Activated CD4-positive, alpha-beta T cell treated with anti-CD3 and anti-CD28 coated beads, Interleukin-2, amount 50 U/mL, for 16 hours (primary cell): ENCODE data around the gene KCNJ14.

Experiments
- DNase-seq: peaks from one replicate; pipeline ENCODE4 v3.0.0-alpha.2; 2020

The KCNJ14 gene

DNA sequence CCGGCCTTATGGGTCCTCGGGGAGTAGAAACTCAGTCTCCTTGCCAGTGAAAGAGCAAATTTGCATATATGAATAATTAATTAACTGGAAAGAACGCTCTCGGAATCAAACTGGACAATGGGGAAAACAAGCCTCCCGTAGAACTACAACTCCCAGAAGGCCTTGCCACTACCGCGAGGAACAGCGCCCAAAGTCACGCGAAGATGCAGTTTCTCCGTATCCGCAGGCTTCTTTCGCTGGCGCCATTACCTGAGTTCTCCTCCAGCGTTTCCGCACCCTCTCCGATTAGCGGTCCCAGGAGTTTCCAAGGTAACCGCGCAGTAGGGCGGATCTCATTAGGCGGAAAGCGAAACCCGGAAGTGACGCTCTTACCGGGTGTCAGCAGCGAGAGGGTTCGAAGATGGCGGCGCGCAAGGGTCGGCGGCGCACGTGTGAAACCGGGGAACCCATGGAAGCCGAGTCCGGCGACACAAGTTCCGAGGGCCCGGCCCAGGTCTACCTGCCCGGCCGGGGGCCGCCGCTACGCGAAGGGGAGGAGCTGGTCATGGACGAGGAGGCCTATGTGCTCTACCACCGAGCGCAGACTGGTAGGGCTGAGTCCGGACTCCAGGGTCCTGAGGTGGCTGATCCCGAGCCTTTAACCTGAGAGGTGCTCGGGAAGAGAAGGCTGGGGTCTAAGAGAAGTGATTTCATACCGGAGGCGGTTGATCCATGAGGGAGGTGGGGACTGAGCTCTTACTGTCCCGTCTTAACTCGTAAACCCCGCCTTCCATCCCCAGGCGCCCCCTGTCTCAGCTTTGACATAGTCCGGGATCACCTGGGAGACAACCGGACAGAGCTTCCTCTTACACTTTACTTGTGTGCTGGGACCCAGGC, 9.5 kb upstream of the KCNJ14 start, which contains the start of gene GRWD1:
Gene GRWD1 (plus strand): TSS at position 378 of the 876 bp plus-strand sequence. CDS start 23 bp downstream, at position 401.
- peak; percentile 98 for DNase-seq

DNA sequence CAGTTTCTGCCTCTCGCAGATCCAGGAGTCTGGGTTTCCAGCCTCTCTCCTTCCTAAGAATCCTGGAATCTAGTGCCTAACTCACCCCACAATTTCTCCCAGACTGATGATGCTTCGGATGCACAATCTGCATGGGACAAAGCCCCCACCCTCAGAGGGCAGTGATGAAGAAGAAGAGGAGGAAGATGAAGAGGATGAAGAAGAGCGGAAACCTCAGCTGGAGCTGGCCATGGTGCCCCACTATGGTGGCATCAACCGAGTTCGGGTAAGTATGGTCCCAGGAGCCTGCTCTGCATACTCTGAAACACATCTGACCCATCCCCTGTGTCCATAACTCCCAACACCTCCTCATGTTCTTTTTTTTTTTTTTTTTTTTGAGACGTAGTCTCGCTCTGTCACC, 8.8 kb upstream of the KCNJ14 start:
- no peak for DNase-seq

DNA sequence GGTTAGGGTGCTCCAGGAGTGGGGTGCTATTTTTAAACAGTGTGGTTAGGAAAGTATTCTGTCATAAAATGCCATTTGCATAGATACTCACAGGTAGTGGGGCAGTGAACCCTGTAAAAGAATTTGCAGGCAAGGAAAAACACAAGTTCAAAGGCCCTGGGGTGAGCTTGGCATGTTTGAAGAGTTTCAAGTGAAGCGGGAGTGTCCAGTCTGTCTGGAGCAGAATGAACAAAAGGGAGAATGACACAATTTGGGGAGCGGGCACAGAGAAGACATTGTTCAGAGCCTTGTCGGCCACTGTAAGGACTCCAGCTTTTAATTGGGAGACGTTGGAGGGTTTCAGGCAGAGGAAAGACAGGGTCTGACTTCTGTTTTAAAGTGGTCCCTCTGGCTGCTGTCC, 6.8 kb upstream of the KCNJ14 start:
- no peak for DNase-seq

DNA sequence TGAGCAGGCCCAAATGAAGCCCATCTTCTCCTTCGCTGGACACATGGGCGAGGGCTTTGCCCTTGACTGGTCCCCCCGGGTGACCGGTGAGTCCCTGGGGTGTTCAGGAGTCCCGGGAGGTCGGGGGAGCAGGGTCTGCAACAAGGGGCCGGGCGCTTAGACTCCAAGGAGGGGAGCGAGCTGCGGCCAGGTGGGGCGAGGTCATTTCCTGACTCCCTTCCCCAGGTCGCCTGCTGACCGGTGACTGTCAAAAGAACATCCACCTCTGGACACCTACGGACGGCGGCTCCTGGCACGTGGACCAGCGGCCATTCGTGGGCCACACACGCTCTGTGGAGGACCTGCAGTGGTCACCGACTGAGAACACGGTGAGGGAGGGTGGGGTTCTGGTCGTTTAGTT, 4.9 kb upstream of the KCNJ14 start:
- no peak for DNase-seq

- DNase-seq, result no peak
Measured at GRCh38 chr19:48450863-48451262, 4.5 kb upstream of the KCNJ14 start.

DNA sequence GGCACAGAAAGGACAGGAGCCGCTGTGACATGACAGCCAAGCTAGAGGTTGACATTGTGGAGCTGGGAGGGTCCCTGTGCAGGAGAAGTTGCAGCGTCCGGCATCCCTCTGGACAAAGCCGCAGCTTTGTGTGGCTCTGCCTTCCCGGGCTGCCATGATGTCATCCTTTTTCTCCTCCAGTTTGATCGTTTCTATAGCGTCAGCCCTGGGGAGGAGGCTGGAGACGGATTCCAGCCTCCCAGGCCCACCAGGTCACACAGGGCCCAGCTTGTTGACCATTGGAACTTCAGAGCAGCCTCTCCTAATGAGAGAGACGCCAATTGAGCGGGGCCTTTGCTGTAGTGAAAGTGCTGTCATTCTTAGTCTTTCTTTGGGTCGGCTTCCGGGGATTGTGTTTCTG, 3.8 kb upstream of the KCNJ14 start:
- no peak for DNase-seq

DNA sequence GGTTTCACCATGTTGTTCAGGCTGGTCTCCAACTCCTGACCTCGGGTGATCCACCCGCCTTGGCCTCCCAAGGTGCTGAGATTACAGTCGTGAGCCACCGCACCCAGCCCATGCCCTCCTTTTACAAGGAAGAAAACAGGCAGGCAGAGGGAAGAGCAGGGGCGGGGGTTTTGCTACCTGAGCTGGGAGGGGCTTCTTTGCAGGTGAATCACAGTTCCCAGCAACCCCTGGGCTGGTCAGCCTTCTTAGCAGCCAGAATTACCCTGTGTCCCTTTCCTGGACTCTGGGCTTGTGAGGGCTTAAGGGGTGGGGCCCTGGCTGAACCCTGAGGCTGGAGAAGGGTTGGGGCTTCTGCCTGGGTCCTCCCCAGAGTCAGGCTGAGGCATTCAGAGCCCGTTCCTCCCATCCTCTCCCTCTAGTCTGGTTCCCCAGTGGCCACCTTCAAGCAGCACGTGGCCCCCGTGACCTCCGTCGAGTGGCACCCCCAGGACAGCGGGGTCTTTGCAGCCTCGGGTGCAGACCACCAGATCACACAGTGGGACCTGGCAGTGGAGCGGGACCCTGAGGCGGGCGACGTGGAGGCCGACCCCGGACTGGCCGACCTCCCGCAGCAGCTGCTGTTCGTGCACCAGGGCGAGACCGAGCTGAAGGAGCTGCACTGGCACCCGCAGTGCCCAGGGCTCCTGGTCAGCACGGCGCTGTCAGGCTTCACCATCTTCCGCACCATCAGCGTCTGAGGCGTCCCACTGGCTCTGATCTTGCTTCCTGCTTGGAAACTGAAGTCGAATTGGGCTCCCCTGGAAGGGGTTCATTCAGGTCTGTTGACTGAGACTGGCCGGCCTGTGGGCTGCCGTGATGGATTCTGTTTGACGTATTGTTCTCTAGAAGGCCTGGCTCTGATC, 2.8 kb upstream of the KCNJ14 start:
- no peak for DNase-seq

GRCh38 chr19:48454150-48454730, 1.1 kb upstream of the KCNJ14 start:
- no peak for DNase-seq

GRCh38 chr19:48455908-48456562, 661 bp downstream of the KCNJ14 start:
- DNase-seq, result no peak

- no peak for DNase-seq
Measured at GRCh38 chr19:48456864-48457263, 1.5 kb downstream of the KCNJ14 start.

GRCh38 chr19:48458016-48458415, 2.6 kb downstream of the KCNJ14 start:
- DNase-seq, result no peak

DNA sequence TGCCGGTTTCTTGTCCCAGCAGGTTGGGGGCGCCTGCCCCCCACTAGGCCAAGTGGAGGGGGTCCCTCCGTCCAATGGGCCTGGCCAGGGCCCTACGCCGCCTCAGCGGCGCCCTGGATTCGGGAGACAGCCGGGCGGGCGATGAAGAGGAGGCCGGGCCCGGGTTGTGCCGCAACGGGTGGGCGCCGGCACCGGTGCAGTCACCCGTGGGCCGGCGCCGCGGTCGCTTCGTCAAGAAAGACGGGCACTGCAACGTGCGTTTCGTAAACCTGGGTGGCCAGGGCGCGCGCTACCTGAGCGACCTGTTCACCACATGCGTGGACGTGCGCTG, 6.2 kb downstream of the KCNJ14 start:
- DNase-seq, result no peak

- DNase-seq, result peak; percentile 26
Measured at GRCh38 chr19:48461982-48462655, 6.7 kb downstream of the KCNJ14 start.

GRCh38 chr19:48465215-48465614, 9.8 kb downstream of the KCNJ14 start:
- peak; percentile 36 for DNase-seq

DNA sequence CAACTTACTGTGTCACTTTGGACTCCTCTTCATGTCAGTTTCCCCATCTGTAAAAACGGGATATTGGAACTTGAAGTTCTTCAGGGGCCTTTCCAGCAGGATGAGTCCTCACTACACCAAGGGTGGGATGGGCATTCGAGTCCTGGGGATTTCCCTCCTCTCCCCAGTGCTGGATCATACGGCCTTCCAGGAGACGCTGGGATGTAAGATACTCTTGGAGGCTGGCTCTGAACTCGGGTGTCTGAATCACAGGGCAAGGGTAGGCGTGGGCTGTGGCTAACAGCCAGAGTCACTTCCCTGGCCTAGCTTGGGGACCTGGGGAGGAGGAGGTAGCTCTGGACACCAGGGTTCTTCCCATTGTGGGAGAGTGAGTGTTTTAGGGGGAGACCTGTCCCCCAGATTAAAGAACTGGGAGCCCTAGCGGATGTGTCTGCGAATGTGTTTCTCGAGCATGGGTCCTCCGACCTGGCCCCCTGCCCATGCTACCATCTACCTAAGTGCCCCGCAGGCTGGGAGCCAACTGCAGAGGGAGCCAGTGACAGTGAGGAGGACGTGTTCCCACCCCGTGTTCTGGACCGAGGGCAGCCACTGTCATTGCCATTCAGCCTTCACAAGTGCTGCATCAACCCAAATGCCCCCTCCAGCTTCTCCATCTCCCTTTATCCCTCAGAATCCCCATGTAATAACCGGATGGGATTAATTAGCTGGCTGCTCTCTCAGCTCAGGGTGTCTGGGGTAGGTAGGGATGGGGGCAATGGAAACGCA, 11.4 kb downstream of the KCNJ14 start:
- no peak for DNase-seq

DNA sequence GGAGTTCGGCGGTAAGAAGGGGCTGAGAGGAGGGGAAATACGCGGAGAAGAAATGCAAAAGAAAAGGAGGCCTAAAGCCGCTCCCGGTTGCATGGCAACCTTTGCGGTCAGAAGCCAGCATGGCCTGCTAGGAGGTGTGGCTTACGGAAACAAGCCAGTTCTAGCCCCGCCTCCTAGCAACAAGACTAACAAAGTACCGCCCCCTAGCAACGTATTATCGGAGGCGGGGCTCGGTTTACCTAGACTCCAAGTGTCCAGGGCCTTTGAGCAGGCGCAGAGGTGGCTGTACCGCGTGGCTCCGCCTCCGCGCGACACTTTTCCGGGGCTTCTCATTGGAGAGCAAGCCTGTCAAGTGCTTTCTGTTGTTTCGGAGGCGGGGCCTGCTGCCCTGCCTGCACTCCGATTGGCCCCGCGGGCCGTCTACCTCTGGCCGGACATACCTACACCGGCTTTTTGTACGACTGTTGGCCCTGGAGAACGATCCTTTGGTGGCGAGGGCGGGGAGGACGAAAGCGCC, 13.5 kb downstream of the KCNJ14 start:
- DNase-seq, result peak; percentile 100

GRCh38 chr19:48469289-48469881, 14.0 kb downstream of the KCNJ14 start, which contains the start of gene CYTH2:
TSS of gene CYTH2 (plus strand) at chr19:48469369. CDS start at chr19:48469508, 139 bp downstream.
- peak; percentile 78 for DNase-seq

DNA sequence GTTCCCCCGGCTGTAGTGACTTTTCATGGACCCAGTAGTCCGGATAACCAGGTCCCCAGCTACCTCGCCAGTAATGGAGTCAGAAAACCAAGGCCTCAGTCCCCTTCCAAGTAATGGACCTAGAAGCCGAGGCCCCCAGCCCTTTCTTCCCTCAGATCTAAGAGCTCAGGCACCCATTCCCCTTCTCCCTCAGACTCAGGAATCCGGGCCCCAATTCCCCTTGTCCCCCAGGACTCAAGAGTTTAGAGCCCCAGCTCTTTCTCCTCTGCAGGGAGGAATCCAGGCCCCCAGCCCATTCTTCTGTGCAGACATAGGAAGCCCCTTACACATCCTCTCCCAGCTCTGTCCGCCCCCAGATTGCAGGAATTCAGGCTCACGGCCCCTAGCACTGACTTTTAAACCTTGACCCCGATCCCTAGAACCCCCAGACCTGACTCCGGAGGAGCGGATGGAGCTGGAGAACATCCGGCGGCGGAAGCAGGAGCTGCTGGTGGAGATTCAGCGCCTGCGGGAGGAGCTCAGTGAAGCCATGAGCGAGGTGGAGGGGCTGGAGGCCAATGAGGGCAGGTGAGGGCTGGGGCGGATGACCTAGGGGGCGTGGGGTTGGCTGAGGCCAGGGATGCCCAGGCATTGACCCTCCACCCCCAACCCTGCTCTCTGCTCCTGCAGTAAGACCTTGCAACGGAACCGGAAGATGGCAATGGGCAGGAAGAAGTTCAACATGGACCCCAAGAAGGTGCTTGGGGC, 14.7 kb downstream of the KCNJ14 start:
- no peak for DNase-seq

- DNase-seq, result no peak
Measured at GRCh38 chr19:48470856-48471255, 15.5 kb downstream of the KCNJ14 start.

- no peak for DNase-seq
Measured at GRCh38 chr19:48471836-48472235, 16.5 kb downstream of the KCNJ14 start.
